Rectal smooth muscle tissue (tissue), 1 donor: ENCODE data around the gene MLIP.

ENCODE experiments used
- H3K27ac ChIP-seq: one replicate; pipeline ENCODE4 v1.7.0; 2013; ENCODE audit warnings: low read depth, low read length, inconsistent platforms
- H3K27me3 ChIP-seq: one replicate; pipeline ENCODE4 v1.7.0; 2013; ENCODE audit warnings: low read length; ENCODE audit not compliant: control insufficient read depth, insufficient read depth
- H3K36me3 ChIP-seq: one replicate; pipeline ENCODE4 v1.7.0; 2013; ENCODE audit warnings: low read length; ENCODE audit not compliant: control insufficient read depth, insufficient read depth
- H3K4me1 ChIP-seq: one replicate; pipeline ENCODE4 v1.7.0; 2013; ENCODE audit warnings: low read length; ENCODE audit not compliant: control insufficient read depth, insufficient read depth
- H3K4me3 ChIP-seq: one replicate; pipeline ENCODE4 v1.7.0; 2013; ENCODE audit warnings: low read length
- H3K9ac ChIP-seq: one replicate; pipeline ENCODE4 v1.7.0; 2013; ENCODE audit warnings: low read length

Gene MLIP

GRCh38 chr6:54252496-54252895 is 141.3 kb downstream of the MLIP start:
- H3K4me1 ChIP-seq: peaks cover 10% of the 10 kb centered on the region
- H3K27ac ChIP-seq: no peak overlapping the region
- no peaks in the 10 kb centered on the region for H3K27me3 ChIP-seq
- H3K4me3 ChIP-seq: no peak overlapping the region
- no peak overlapping the region for H3K9ac ChIP-seq
- H3K36me3 ChIP-seq: no peaks in the 10 kb centered on the region

- H3K36me3 ChIP-seq: no peaks in the 10 kb centered on the region
- H3K27me3 ChIP-seq: no peaks in the 10 kb centered on the region
Observed at GRCh38 chr6:54252916-54253315, 141.7 kb downstream of the MLIP start.

GRCh38 chr6:54254886-54255285 is 143.6 kb downstream of the MLIP start:
- H3K36me3 ChIP-seq: no peaks in the 10 kb centered on the region
- H3K4me1 ChIP-seq: peaks cover 10% of the 10 kb centered on the region
- no peak overlapping the region for H3K27ac ChIP-seq
- H3K27me3 ChIP-seq: no peaks in the 10 kb centered on the region
- no peak overlapping the region for H3K4me3 ChIP-seq
- H3K9ac ChIP-seq: no peak overlapping the region

More at GRCh38 chr6:54252916-54253315, 141.7 kb downstream of the MLIP start:
- H3K4me3 ChIP-seq: no peak overlapping the region
- peaks cover 10% of the 10 kb centered on the region for H3K4me1 ChIP-seq
- H3K27ac ChIP-seq: no peak overlapping the region
- H3K9ac ChIP-seq: no peak overlapping the region

- no peak overlapping the region for H3K9ac ChIP-seq
- H3K27me3 ChIP-seq: no peaks in the 10 kb centered on the region
- H3K4me3 ChIP-seq: no peak overlapping the region
- no peak overlapping the region for H3K27ac ChIP-seq
- H3K4me1 ChIP-seq: peaks cover 10% of the 10 kb centered on the region
- H3K36me3 ChIP-seq: no peaks in the 10 kb centered on the region
Observed at GRCh38 chr6:54255886-54256285, 144.6 kb downstream of the MLIP start.

GRCh38 chr6:54260025-54260424 is 148.8 kb downstream of the MLIP start:
- Histone ChIP-seq H3K27ac (no peak overlapping the region), H3K4me1 (peaks cover 10% of the 10 kb centered on the region)

GRCh38 chr6:54262499-54262898 is 151.3 kb downstream of the MLIP start:
- no peak overlapping the region for H3K27ac ChIP-seq
- no peaks in the 10 kb centered on the region for H3K27me3 ChIP-seq
- no peaks in the 10 kb centered on the region for H3K4me1 ChIP-seq
- no peak overlapping the region for H3K9ac ChIP-seq
- H3K36me3 ChIP-seq: no peaks in the 10 kb centered on the region
- H3K4me3 ChIP-seq: no peak overlapping the region

More at GRCh38 chr6:54260025-54260424, 148.8 kb downstream of the MLIP start:
- H3K4me3 ChIP-seq: no peak overlapping the region
- H3K27me3 ChIP-seq: no peaks in the 10 kb centered on the region
- no peak overlapping the region for H3K9ac ChIP-seq
- H3K36me3 ChIP-seq: no peaks in the 10 kb centered on the region

- Histone ChIP-seq H3K36me3 (no peaks in the 10 kb centered on the region), H3K27me3 (no peaks in the 10 kb centered on the region), H3K4me1 (no peaks in the 10 kb centered on the region), H3K4me3 (no peak overlapping the region), H3K27ac (no peak overlapping the region), H3K9ac (no peak overlapping the region)
Observed at GRCh38 chr6:54262971-54263370, 151.7 kb downstream of the MLIP start.

- no peaks in the 10 kb centered on the region for H3K36me3 ChIP-seq
- no peaks in the 10 kb centered on the region for H3K4me1 ChIP-seq
- no peak overlapping the region for H3K4me3 ChIP-seq
- H3K27me3 ChIP-seq: no peaks in the 10 kb centered on the region
- H3K27ac ChIP-seq: no peak overlapping the region
- no peak overlapping the region for H3K9ac ChIP-seq
Observed at GRCh38 chr6:54264581-54265272, 153.5 kb downstream of the MLIP start.

GRCh38 chr6:54266400-54266923 is 155.2 kb downstream of the MLIP start:
- Histone ChIP-seq H3K4me1 (no peaks in the 10 kb centered on the region), H3K27me3 (no peaks in the 10 kb centered on the region), H3K9ac (no peak overlapping the region), H3K4me3 (no peak overlapping the region), H3K36me3 (no peaks in the 10 kb centered on the region), H3K27ac (no peak overlapping the region)

- Histone ChIP-seq H3K4me3 (no peak overlapping the region), H3K27ac (no peak overlapping the region), H3K36me3 (no peaks in the 10 kb centered on the region), H3K4me1 (no peaks in the 10 kb centered on the region), H3K9ac (no peak overlapping the region), H3K27me3 (no peaks in the 10 kb centered on the region)
Observed at GRCh38 chr6:54267798-54268197, 156.6 kb downstream of the MLIP start.

- H3K27me3 ChIP-seq: no peaks in the 10 kb centered on the region
- no peaks in the 10 kb centered on the region for H3K4me1 ChIP-seq
- no peak overlapping the region for H3K27ac ChIP-seq
- H3K4me3 ChIP-seq: no peak overlapping the region
- H3K9ac ChIP-seq: no peak overlapping the region
- no peaks in the 10 kb centered on the region for H3K36me3 ChIP-seq
Observed at GRCh38 chr6:54273214-54273820, 162.1 kb downstream of the MLIP start.

GRCh38 chr6:54274383-54274782 is 163.1 kb downstream of the MLIP start:
- Histone ChIP-seq H3K9ac (no peak overlapping the region), H3K27me3 (no peaks in the 10 kb centered on the region), H3K36me3 (no peaks in the 10 kb centered on the region), H3K4me1 (no peaks in the 10 kb centered on the region), H3K27ac (no peak overlapping the region), H3K4me3 (no peak overlapping the region)

- Histone ChIP-seq H3K4me3 (no peak overlapping the region), H3K4me1 (no peaks in the 10 kb centered on the region), H3K27me3 (no peaks in the 10 kb centered on the region), H3K27ac (no peak overlapping the region), H3K36me3 (no peaks in the 10 kb centered on the region), H3K9ac (no peak overlapping the region)
Observed at GRCh38 chr6:54282186-54282585, 170.9 kb downstream of the MLIP start.
